K562 (cell line): Measurements from ENCODE around the gene DBP. TPM values are rescaled to one million over a fixed set of nuclear protein-coding genes. Genes with fewer than 3 reads are reported as not detected.

Experiments
- FOS ChIP-seq: IDR thresholded peaks from 3 replicates; pipeline ENCODE4 v1.6.1; 2011; ENCODE audit not compliant: insufficient read length; ENCODE audit errors: extremely low read depth
- FOXP1 ChIP-seq: sonication (generic); formaldehyde crosslinking; IDR thresholded peaks from 2 replicates; pipeline ENCODE4 v1.8.0; 2022; ENCODE audit warnings: mild to moderate bottlenecking, missing genetic modification reagents
- HMGXB4 ChIP-seq: sonication (generic); formaldehyde crosslinking; IDR thresholded peaks from 2 replicates; pipeline ENCODE4 v1.8.1; 2023; ENCODE audit warnings: mild to moderate bottlenecking, missing genetic modification reagents
- NELFE ChIP-seq: IDR thresholded peaks from 2 replicates; pipeline ENCODE4 v1.6.1; 2011; ENCODE audit warnings: mild to moderate bottlenecking; ENCODE audit not compliant: insufficient read depth, insufficient read length
- NFATC3 ChIP-seq: fragments of 450-650 bp; IDR thresholded peaks from 2 replicates; pipeline ENCODE4 v1.6.1; 2017; ENCODE audit warnings: mild to moderate bottlenecking
- OTX1 ChIP-seq: fragments of 450-650 bp; formaldehyde crosslinking; IDR thresholded peaks from 2 replicates; pipeline ENCODE4 v1.4.0; 2022; ENCODE audit warnings: mild to moderate bottlenecking
- PRPF4 ChIP-seq: fragments of 200-400 bp; formaldehyde crosslinking; IDR thresholded peaks from one replicate; pipeline ENCODE4 v1.6.1; 2017; ENCODE audit warnings: low read length, low read depth, mild to moderate bottlenecking; ENCODE audit not compliant: insufficient read depth, poor library complexity, severe bottlenecking
- RBM14 ChIP-seq: fragments of 200-400 bp; formaldehyde crosslinking; IDR thresholded peaks from 2 replicates; pipeline ENCODE4 v1.6.1; 2018; ENCODE audit warnings: low read depth, mild to moderate bottlenecking, low read length, moderate library complexity, borderline replicate concordance; ENCODE audit not compliant: insufficient read depth
- RBM25 ChIP-seq: fragments of 200-400 bp; formaldehyde crosslinking; IDR thresholded peaks from 2 replicates; pipeline ENCODE4 v1.6.1; 2018; ENCODE audit warnings: low read length, low read depth, moderate library complexity; ENCODE audit not compliant: severe bottlenecking
- RFX1 ChIP-seq: fragments of 450-650 bp; IDR thresholded peaks from 2 replicates; pipeline ENCODE4 v1.6.1; 2016; ENCODE audit warnings: mild to moderate bottlenecking, moderate library complexity
- RFX7 ChIP-seq: fragments of 250-450 bp; sonication (Bioruptor Pico); IDR thresholded peaks from 2 replicates; pipeline ENCODE4 v1.5.1; 2021; ENCODE audit warnings: mild to moderate bottlenecking
- RHOXF2B ChIP-seq: fragments of 250-450 bp; sonication (Bioruptor Pico); conservative IDR thresholded peaks from 2 replicates; pipeline ENCODE4 v1.5.1; 2021
- SAFB2 ChIP-seq: fragments of 200-400 bp; formaldehyde crosslinking; IDR thresholded peaks from 2 replicates; pipeline ENCODE4 v1.6.1; 2018; ENCODE audit warnings: borderline replicate concordance, low read length, low read depth, moderate library complexity; ENCODE audit not compliant: severe bottlenecking
- SMARCA4 ChIP-seq: fragments of 450-650 bp; IDR thresholded peaks from 2 replicates; pipeline ENCODE4 v1.6.1; 2016
- SOX6 ChIP-seq: fragments of 450-650 bp; IDR thresholded peaks from 2 replicates; pipeline ENCODE4 v1.6.1; 2014; ENCODE audit warnings: mild to moderate bottlenecking
- SREBF2 ChIP-seq: sonication (generic); formaldehyde crosslinking; IDR thresholded peaks from 2 replicates; pipeline ENCODE4 v1.4.0; 2020; ENCODE audit warnings: mild to moderate bottlenecking, missing genetic modification reagents
- TBP ChIP-seq: optimal IDR thresholded peaks from 2 replicates; pipeline ENCODE3; 2011; ENCODE audit warnings: low read depth, low read length, improper control_type of control experiment
- TFAP4 ChIP-seq: sonication (generic); formaldehyde crosslinking; IDR thresholded peaks from 2 replicates; pipeline ENCODE4 v1.8.0; 2022; ENCODE audit warnings: missing genetic modification reagents, mild to moderate bottlenecking, moderate library complexity, borderline replicate concordance
- ZC3H8 ChIP-seq: fragments of 450-650 bp; IDR thresholded peaks from 2 replicates; pipeline ENCODE4 v1.6.1; 2017
- polyA plus RNA-seq, 8 experiments: library from polyadenylated mRNA; depleted of rRNA in 4 of 8; stranded (reverse) in 5 of 8; unstranded in 3 of 8; fragments of >200 nt; fragmentation: Nextera tagmentation in 2 of 8; fragmentation: Illumina TruSeq in 1 of 8; extraction: Ambion mirVana in 2 of 8; extraction: Trizol in 1 of 8; gene quantifications; 2 replicates each; pipeline versions ENCODE4 v1.2.1 to v1.2.3, GENCODE V29; 2011 to 2014; ENCODE audit warnings: inconsistent platforms in 1 of 8, missing spikeins in 1 of 8
- total RNA-seq, 7 experiments: library from RNA; depleted of rRNA in 6 of 7; stranded (reverse); fragments of >200 nt in 6 of 7; fragmentation: Illumina TruSeq in 2 of 7; extraction: Trizol in 2 of 7; gene quantifications; 2 replicates each; pipeline versions ENCODE4 v1.2.1 to v1.2.3, GENCODE V29; 2011 to 2021; ENCODE audit warnings: low replicate concordance in 1 of 7
- TF ChIP-seq, protein P1 (sequence below), 2 experiments: fragments of 450-650 bp; IDR thresholded peaks; 2 replicates each; pipeline ENCODE4 v1.6.1; 2016; ENCODE audit warnings: mild to moderate bottlenecking in 2 of 2, borderline replicate concordance in 1 of 2, low read depth in 1 of 2, moderate library complexity in 1 of 2

The DBP gene
- total and polyA plus RNA-seq, 9 of the 15 experiments (the other 6 are each of a cell fraction or from before 2014, with no cell fraction given): 0.25 to 5.5 (median 1.8) TPM

DNA sequence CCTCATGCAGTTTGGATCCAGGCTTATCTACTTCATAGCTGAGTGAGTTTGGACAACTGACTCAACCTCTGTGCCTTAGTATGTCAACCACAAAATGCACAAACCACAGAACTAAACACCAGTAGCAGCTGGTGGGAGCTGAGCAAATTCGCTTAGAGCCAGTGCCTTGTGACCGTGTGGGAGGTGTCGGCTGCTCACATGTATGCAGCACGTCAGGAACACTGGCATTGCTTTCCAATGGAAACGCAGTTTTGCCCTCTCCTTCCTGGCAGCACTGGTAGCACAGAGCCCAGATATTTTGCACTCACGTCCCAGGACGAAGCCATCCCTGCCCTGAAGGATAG, 43.9 kb upstream of the DBP start (continued):
- TF ChIP-seq SAFB2 (no peak), SREBF2 (CRISPR knock-in tag) (no peak), RHOXF2B (CRISPR knock-in tag) (no peak), OTX1 (CRISPR knock-in tag) (no peak), TFAP4 (peak; percentile 97), NFATC3 (no peak), RFX1 (no peak), NELFE (no peak), TBP (no peak), SOX6 (peak; percentile 54; the same call in 1 of the 2 replicates), SMARCA4 (no peak; the same call in 1 of the 2 replicates), ZC3H8 (no peak), HMGXB4 (no peak), RFX7 (CRISPR knock-in tag) (no peak), RBM14 (no peak), PRPF4 (no peak), FOS (no peak), FOXP1 (CRISPR knock-in tag) (no peak), RBM25 (no peak)
- TF ChIP-seq, protein P1, sequence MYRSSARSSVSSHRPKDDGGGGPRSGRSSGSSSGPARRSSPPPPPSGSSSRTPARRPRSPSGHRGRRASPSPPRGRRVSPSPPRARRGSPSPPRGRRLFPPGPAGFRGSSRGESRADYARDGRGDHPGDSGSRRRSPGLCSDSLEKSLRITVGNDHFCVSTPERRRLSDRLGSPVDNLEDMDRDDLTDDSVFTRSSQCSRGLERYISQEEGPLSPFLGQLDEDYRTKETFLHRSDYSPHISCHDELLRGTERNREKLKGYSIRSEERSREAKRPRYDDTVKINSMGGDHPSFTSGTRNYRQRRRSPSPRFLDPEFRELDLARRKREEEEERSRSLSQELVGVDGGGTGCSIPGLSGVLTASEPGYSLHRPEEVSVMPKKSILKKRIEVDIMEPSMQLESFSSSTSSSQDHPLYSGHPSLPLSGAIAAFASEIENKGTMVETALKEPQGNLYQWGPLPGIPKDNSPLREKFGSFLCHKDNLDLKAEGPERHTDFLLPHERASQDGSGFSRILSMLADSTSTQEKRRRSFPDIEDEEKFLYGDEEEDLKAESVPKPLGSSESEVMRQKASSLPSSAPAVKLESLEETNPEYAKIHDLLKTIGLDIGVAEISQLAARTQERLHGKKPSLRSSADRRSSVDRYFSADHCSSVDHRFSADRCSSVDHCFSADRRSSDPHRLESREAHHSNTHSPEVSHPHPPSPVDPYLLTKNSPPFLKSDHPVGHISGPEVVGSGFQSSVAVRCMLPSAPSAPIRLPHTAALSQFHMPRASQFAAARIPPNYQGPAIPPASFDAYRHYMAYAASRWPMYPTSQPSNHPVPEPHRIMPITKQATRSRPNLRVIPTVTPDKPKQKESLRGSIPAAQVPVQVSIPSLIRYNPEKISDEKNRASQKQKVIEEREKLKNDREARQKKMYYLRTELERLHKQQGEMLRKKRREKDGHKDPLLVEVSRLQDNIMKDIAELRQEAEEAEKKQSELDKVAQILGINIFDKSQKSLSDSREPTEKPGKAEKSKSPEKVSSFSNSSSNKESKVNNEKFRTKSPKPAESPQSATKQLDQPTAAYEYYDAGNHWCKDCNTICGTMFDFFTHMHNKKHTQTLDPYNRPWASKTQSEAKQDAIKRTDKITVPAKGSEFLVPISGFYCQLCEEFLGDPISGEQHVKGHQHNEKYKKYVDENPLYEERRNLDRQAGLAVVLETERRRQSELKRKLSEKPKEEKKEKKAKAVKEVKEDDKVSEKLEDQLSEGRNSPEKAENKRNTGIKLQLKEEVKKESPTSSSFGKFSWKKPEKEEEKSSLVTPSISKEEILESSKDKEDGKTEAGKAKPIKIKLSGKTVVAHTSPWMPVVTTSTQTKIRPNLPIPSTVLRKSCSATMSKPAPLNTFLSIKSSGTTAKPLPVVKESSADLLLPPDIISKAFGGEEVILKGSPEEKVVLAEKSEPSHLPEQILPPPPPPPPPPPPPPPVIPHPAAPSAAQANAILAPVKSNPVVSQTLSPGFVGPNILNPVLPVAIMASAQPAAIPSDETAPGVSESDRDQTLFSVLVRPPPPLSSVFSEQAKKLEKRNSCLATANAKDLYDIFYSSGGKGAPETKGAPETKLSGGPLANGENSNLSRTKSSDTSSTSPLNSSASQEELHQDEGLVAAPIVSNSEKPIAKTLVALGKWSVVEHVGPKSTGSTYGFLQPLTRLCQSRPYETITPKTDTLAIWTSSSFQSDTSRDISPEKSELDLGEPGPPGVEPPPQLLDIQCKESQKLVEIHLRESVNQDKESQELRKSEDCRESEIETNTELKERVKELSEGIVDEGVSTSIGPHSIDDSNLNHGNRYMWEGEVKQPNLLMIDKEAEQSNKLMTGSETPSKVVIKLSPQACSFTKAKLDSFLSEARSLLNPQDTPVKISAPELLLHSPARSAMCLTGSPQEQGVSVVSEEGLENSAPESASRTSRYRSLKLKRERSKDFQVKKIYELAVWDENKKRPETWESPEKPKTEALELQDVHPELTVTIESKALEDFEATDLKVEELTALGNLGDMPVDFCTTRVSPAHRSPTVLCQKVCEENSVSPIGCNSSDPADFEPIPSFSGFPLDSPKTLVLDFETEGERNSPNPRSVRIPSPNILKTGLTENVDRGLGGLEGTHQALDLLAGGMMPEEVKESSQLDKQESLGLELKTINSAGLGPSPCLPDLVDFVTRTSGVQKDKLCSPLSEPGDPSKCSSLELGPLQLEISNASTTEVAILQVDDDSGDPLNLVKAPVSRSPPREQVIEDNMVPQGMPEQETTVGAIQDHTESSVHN (IDR thresholded peaks at IDR 0.05; ENCODE audit: borderline replicate concordance in 1 of 2, low read depth in 1 of 2): 0 out of 4 replicates have a peak, but pooled peaks of 1 of the 2 experiments have one; percentile 31
